SIG-M5 (cell line): Measurements from ENCODE around the gene KLK6.

Source experiments
- DNase-seq: peaks from one replicate; lab custom pipeline; 2025; lab: John Stamatoyannopoulos, UW

The KLK6 gene

GRCh38 chr19:50969413-50969760, at the start of gene KLK6:
KLK6 (minus strand) TSS chr19:50969591; CDS start chr19:50968104, 1,487 bp downstream.
- no peak for DNase-seq

- DNase-seq: no peak
Measured at GRCh38 chr19:51018745-51019543, 49.6 kb upstream of the KLK6 start.

GRCh38 chr19:51016798-51017683, 47.6 kb upstream of the KLK6 start:
- DNase-seq: no peak

GRCh38 chr19:51015691-51016267, 46.4 kb upstream of the KLK6 start:
- no peak for DNase-seq

GRCh38 chr19:51014242-51014641, 44.9 kb upstream of the KLK6 start:
- DNase-seq: no peak

GRCh38 chr19:51012661-51013190, 43.3 kb upstream of the KLK6 start:
- DNase-seq: no peak

GRCh38 chr19:51010066-51010795, 40.8 kb upstream of the KLK6 start:
- DNase-seq: no peak

GRCh38 chr19:51009061-51009891, 39.9 kb upstream of the KLK6 start:
- no peak for DNase-seq

GRCh38 chr19:51007488-51007887, 38.1 kb upstream of the KLK6 start:
- no peak for DNase-seq

- DNase-seq: no peak
Measured at GRCh38 chr19:51006406-51006805, 37.0 kb upstream of the KLK6 start.

- DNase-seq: no peak
Measured at GRCh38 chr19:51005248-51005647, 35.9 kb upstream of the KLK6 start.

GRCh38 chr19:51003316-51003715, 33.9 kb upstream of the KLK6 start:
- DNase-seq: no peak

GRCh38 chr19:51002542-51003311, 33.3 kb upstream of the KLK6 start:
- no peak for DNase-seq

GRCh38 chr19:51002089-51002532, 32.7 kb upstream of the KLK6 start:
- no peak for DNase-seq

- DNase-seq: no peak
Measured at GRCh38 chr19:51001515-51001914, 32.1 kb upstream of the KLK6 start, which contains the start of gene KLK8. KLK8 (minus strand) TSS chr19:51001604; CDS start chr19:51001167, 437 bp downstream.

- no peak for DNase-seq
Measured at GRCh38 chr19:51000981-51001380, 31.6 kb upstream of the KLK6 start.

- DNase-seq: no peak
Measured at GRCh38 chr19:51000426-51000825, 31.0 kb upstream of the KLK6 start.

- DNase-seq: no peak
Measured at GRCh38 chr19:50998686-50999085, 29.3 kb upstream of the KLK6 start.

GRCh38 chr19:50998061-50998460, 28.7 kb upstream of the KLK6 start:
- DNase-seq: no peak

- DNase-seq: no peak
Measured at GRCh38 chr19:50994129-50994528, 24.7 kb upstream of the KLK6 start.
